HepG2 (cell line): ENCODE data around the gene NUTM2D. TPM values are rescaled to one million over a fixed set of nuclear protein-coding genes. Genes with fewer than 3 reads are reported as not detected.
"Not testable (repeated sequence)": the region's sequence is repeated elsewhere in the genome, so short reads cannot be mapped to it uniquely, and the experiment has no call there.

Experiments used
- ATAC-seq: fragments of 200-7000 bp; cut with Tn5 transposase; 3 replicates; pipeline ENCODE4 v1.9.1; 2020; ENCODE audit warnings: mild to moderate bottlenecking, moderate library complexity
- Bru-seq: library from RNA; stranded (reverse); fragments of 400-500 nt; gene quantifications from one replicate; lab custom pipeline; 2021; lab: Mats Ljungman, UMichigan
- BruChase-seq, 2 experiments: library from RNA; stranded (reverse); fragments of 400-500 nt; gene quantifications; one replicate each; lab custom pipeline; 2021; lab: Mats Ljungman, UMichigan
- BruUV-seq: library from RNA; stranded (reverse); fragments of 400-500 nt; replicated peaks from 2 replicates; lab custom pipeline; 2021; lab: Mats Ljungman, UMichigan
- CTCF ChIA-PET: fragments of 300-600 bp; formaldehyde crosslinking; extraction: SDS; loops from one replicate; lab custom pipeline; 2021; ENCODE audit warnings: low total read pairs, inconsistent platforms, low intra/inter-chr PET ratio; lab: Yijun Ruan, JAX
- POLR2A ChIA-PET: fragments of 350-600 bp; sonication (Branson Sonifier 250); formaldehyde crosslinking; loops from one replicate; lab custom pipeline; 2020; ENCODE audit warnings: antibody characterized with exemption, inconsistent platforms; lab: Yijun Ruan, JAX
- DNase-seq: peaks from one replicate; pipeline ENCODE4 v3.0.0-alpha.2; 2015; ENCODE audit warnings: low spot score
- FAIRE-seq: peaks from 3 replicates; lab custom pipeline; 2011; peaks lifted over from hg19 to GRCh38; lab: Jason Lieb, UNC
- H2AFZ ChIP-seq: one replicate; pipeline ENCODE4 v1.6.1; 2011; ENCODE audit warnings: low read length, inconsistent platforms
- H3K27ac ChIP-seq: fragments of 300-600 bp; 3 replicates; pipeline ENCODE4 v1.8.0; 2011; ENCODE audit warnings: mixed run types, mild to moderate bottlenecking, mixed read lengths, low read length, inconsistent platforms; ENCODE audit not compliant: insufficient read depth; ENCODE audit errors: extremely low read length
- H3K27me3 ChIP-seq, 2 experiments: fragments of 200-600 bp in 1 of 2; 2 replicates in 1 of 2; 3 replicates in 1 of 2; pipeline versions ENCODE4 v1.6.0 to v1.8.0; 2011; ENCODE audit warnings: low read length in 2 of 2, mild to moderate bottlenecking in 2 of 2, moderate library complexity in 2 of 2, inconsistent platforms in 1 of 2; ENCODE audit not compliant: insufficient read depth in 2 of 2, control insufficient read depth in 1 of 2
- H3K36me3 ChIP-seq, 2 experiments: fragments of 200-600 bp in 1 of 2; replicated peaks in 1 of 2; 2 replicates in 1 of 2; 3 replicates in 1 of 2; pipeline versions ENCODE4 v1.5.1 to v1.8.0; 2011; ENCODE audit warnings: low read length in 2 of 2, inconsistent platforms in 1 of 2; ENCODE audit not compliant: insufficient read depth in 2 of 2, control insufficient read depth in 1 of 2
- H3K4me1 ChIP-seq: 2 replicates; pipeline ENCODE4 v1.5.1; 2012; ENCODE audit warnings: low read length, inconsistent platforms; ENCODE audit not compliant: insufficient read depth
- H3K4me2 ChIP-seq: 2 replicates; pipeline ENCODE4 v1.6.0; 2011; ENCODE audit warnings: low read depth, low read length, inconsistent platforms
- H3K4me3 ChIP-seq, 3 experiments: fragments of 200-600 bp in 1 of 3; sonication (generic), shearing (Covaris generic) in 1 of 3; replicated peaks in 1 of 3; 2 replicates each; pipeline ENCODE4 v1.5.1; 2011 to 2016; ENCODE audit warnings: low read length in 3 of 3, inconsistent platforms in 2 of 3, low read depth in 2 of 3, mild to moderate bottlenecking in 2 of 3, control low read depth in 1 of 3, mixed read lengths in 1 of 3; ENCODE audit not compliant: insufficient read depth in 1 of 3
- H3K79me2 ChIP-seq: one replicate; pipeline ENCODE4 v1.6.1; 2011; ENCODE audit warnings: low read length, inconsistent platforms; ENCODE audit not compliant: insufficient read depth
- H3K9ac ChIP-seq: 2 replicates; pipeline ENCODE4 v1.6.0; 2011; ENCODE audit warnings: mild to moderate bottlenecking, low read depth, low read length, inconsistent platforms; ENCODE audit not compliant: insufficient read depth
- H3K9me3 ChIP-seq: 2 replicates; pipeline ENCODE4 v1.5.1; 2012; ENCODE audit warnings: mild to moderate bottlenecking, low read length
- H4K20me1 ChIP-seq: 2 replicates; pipeline ENCODE4 v1.6.0; 2011; ENCODE audit warnings: inconsistent platforms, mild to moderate bottlenecking, low read length, moderate library complexity; ENCODE audit not compliant: insufficient read depth
- WGBS: methylation state at CpG from one replicate; pipeline ENCODE4 v1.1.6; 2017; ENCODE audit warnings: low lambda C conversion rate; 5-methylcytosine and 5-hydroxymethylcytosine counted together
- in situ Hi-C: cut with HindIII; loops from 2 replicates; pipeline ENCODE4 v1.10.0; 2017; ENCODE audit warnings: low pct_unique_long_range_greater_than_20kb; ENCODE audit not compliant: extremely low pct_ligation_motif_present
- intact Hi-C: fragments of 100-400 bp; cut with micrococcal nuclease; formaldehyde crosslinking; loops from one replicate; pipeline ENCODE4 v1.10.0; 2022; ENCODE audit not compliant: unreplicated experiment
- long read RNA-seq, 2 experiments: library from RNA in 1 of 2; library from polyadenylated mRNA in 1 of 2; stranded (forward) in 1 of 2; unstranded in 1 of 2; transcript quantifications; one replicate each; pipeline ENCODE4 v2.0.0, GENCODE V29; 2019 to 2022
- polyA minus RNA-seq, 3 experiments: library from RNA; depleted of rRNA, polyadenylated mRNA; stranded (reverse); fragments of >200 nt; gene quantifications; 2 replicates each; pipeline ENCODE4 v1.2.3, GENCODE V29; 2011; ENCODE audit warnings: low replicate concordance in 1 of 3
- polyA plus RNA-seq, 8 experiments: library from polyadenylated mRNA; depleted of rRNA in 3 of 8; stranded (reverse) in 7 of 8; unstranded in 1 of 8; fragments of >200 nt; fragmentation: Illumina TruSeq in 4 of 8; extraction: Trizol in 4 of 8; gene quantifications; 2 replicates each; pipeline versions ENCODE4 v1.2.1 to v1.2.3, GENCODE V29; 2011 to 2016; ENCODE audit warnings: low read depth in 4 of 8, missing spikeins in 1 of 8, mixed read lengths in 1 of 8; ENCODE audit not compliant: insufficient read depth in 1 of 8
- total RNA-seq, 5 experiments: library from RNA; depleted of rRNA; stranded (reverse); fragments of >200 nt; fragmentation: Illumina TruSeq; extraction: Trizol; gene quantifications; 2 replicates each; pipeline ENCODE4 v1.2.3, GENCODE V29; 2016; ENCODE audit warnings: low read depth in 1 of 5

NUTM2D gene, protein sequence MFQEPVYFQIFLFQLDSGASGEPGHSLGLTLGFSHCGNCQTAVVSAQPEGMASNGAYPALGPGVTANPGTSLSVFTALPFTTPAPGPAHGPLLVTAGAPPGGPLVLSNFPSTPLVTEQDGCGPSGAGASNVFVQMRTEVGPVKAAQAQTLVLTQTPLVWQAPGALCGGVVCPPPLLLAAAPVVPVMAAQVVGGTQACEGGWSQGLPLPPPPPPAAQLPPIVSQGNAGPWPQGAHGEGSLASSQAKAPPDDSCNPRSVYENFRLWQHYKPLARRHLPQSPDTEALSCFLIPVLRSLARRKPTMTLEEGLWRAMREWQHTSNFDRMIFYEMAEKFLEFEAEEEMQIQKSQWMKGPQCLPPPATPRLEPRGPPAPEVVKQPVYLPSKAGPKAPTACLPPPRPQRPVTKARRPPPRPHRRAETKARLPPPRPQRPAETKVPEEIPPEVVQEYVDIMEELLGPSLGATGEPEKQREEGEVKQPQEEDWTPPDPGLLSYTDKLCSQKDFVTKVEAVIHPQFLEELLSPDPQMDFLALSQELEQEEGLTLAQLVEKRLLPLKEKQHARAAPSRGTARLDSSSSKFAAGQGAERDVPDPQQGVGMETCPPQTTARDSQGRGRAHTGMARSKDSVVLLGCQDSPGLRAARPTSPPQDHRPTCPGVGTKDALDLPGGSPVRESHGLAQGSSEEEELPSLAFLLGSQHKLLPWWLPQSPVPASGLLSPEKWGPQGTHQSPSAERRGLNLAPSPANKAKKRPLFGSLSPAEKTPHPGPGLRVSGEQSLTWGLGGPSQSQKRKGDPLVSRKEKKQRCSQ
- 3.0 and 3.3 TPM in 2 replicates for total RNA-seq (2016; rRNA removed; fragmentation: Illumina TruSeq; extraction: Trizol)
- 0.61 and 1.2 TPM in 2 replicates for total RNA-seq (2016; cell fraction: cytosol; rRNA removed; fragmentation: Illumina TruSeq; extraction: Trizol; ENCODE audit: low read depth)
- total RNA-seq (2016; cell fraction: insoluble cytoplasmic fraction; rRNA removed; fragmentation: Illumina TruSeq; extraction: Trizol), result 2.3 and 3.4 TPM in 2 replicates
- 1.7 and 2.3 TPM in 2 replicates for total RNA-seq (2016; cell fraction: membrane; rRNA removed; fragmentation: Illumina TruSeq; extraction: Trizol)
- total RNA-seq (2016; cell fraction: nucleus; rRNA removed; fragmentation: Illumina TruSeq; extraction: Trizol), result 2.1 and 3.5 TPM in 2 replicates
- polyA plus RNA-seq (2011; rRNA removed), result 2.1 and 3.4 TPM in 2 replicates
- 2.0 and 2.2 TPM in 2 replicates for polyA plus RNA-seq (2011; cell fraction: cytosol; rRNA removed)
- 4.2 and 4.8 TPM in 2 replicates for polyA plus RNA-seq (2011; cell fraction: nucleus; rRNA removed)
- 2.7 and 2.8 TPM in 2 replicates for polyA plus RNA-seq (2012)
- 0.49 and 0.77 TPM in 2 replicates for polyA plus RNA-seq (2016; cell fraction: cytosol; fragmentation: Illumina TruSeq; extraction: Trizol; ENCODE audit: low read depth)
- polyA plus RNA-seq (2016; cell fraction: insoluble cytoplasmic fraction; fragmentation: Illumina TruSeq; extraction: Trizol; ENCODE audit: low read depth), result 3.6 and 3.8 TPM in 2 replicates
- polyA plus RNA-seq (2016; cell fraction: membrane; fragmentation: Illumina TruSeq; extraction: Trizol; ENCODE audit: low read depth), result 1.2 and 1.8 TPM in 2 replicates
- polyA plus RNA-seq (2016; cell fraction: nucleus; fragmentation: Illumina TruSeq; extraction: Trizol; ENCODE audit: insufficient read depth, low read depth), result 5.5 and 6.0 TPM in 2 replicates
- 2.1 and 3.9 TPM in 2 replicates for polyA minus RNA-seq (2011; rRNA and poly(A)+ RNA removed; ENCODE audit: low replicate concordance)
- 1.2 and 1.3 TPM in 2 replicates for polyA minus RNA-seq (2011; cell fraction: cytosol; rRNA and poly(A)+ RNA removed)
- 4.2 and 5.0 TPM in 2 replicates for polyA minus RNA-seq (2011; cell fraction: nucleus; rRNA and poly(A)+ RNA removed)
- percentile 36 among the genes with signal in this experiment for Bru-seq, nascent RNA
- percentile 59 among the genes with signal in this experiment for BruChase-seq, experiment 1, labeled RNA remaining after a 6-hour chase
- percentile 48 among the genes with signal in this experiment for BruChase-seq, experiment 2, labeled RNA remaining after a 2-hour chase
- long read RNA-seq, experiment 1, result 0 reads
- long read RNA-seq, experiment 2, partial matches to known transcripts, result 0 of 2 reads
- long read RNA-seq, experiment 2, other reads (novel, unspliced or antisense), result 2 of 2 reads

DNA sequence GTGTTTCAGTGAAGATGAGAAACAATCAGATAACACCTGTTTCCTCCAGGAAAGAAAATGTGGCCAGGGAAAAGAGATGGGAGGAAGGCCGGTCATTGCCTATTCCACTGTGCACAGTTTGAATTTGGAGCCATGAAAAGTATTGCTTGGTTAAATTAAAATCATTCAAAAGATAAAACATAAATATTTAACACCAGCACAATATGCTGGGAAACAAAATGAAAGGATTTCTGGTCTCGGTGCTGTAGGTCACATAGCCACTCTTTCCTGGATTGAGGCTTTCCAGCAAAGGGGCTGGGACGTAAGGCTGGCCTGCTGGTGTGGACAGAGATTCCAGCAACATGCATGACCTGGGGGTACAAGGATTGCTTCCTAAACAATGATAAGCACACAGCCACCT, at the start of gene NUTM2D:
TSS of gene NUTM2D (plus strand) at position 301 of the 400 bp plus-strand sequence. CDS start 522 bp downstream, outside the sequence.
- H3K4me1 ChIP-seq, CTCF ChIA-PET: not testable (repeated sequence)
- no CpG with 5 or more reads among the region's 3 CpGs for WGBS

DNA sequence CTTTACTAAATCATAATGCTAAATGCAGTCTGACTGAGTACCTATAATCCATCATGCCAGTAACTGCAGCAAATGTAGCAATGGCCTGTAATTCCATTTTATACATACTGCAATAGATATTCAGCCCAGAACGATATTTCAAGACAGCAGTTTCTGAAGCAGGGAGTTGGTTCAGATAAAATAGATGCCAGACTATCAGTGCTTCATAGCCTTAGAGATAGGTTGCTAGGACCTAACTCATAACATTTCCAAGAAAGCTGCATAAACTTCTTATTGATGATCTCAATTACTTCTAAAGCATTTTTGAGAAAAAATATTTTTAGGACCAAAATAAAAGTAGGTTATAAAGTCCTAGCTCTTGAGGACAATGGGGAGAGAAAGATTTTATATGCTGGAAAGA, 48.8 kb upstream of the NUTM2D start:
- H2AFZ ChIP-seq, intact Hi-C loops, H3K36me3 ChIP-seq, POLR2A ChIA-PET, CTCF ChIA-PET, H4K20me1 ChIP-seq, BruUV-seq, H3K4me1 ChIP-seq, H3K27ac ChIP-seq, DNase-seq, H3K27me3 ChIP-seq, H3K9ac ChIP-seq, H3K79me2 ChIP-seq, FAIRE-seq, H3K9me3 ChIP-seq, H3K4me3 ChIP-seq, H3K4me2 ChIP-seq, in situ Hi-C loops, ATAC-seq: not testable (repeated sequence)
- 92% methylated on average over 1 of the region's 1 CpG for WGBS

More for the DNA sequence above, at the start of gene NUTM2D:
- DNase-seq, BruUV-seq, H3K9ac ChIP-seq, H3K27ac ChIP-seq, H3K36me3 ChIP-seq, H4K20me1 ChIP-seq, ATAC-seq, H3K9me3 ChIP-seq, H3K4me2 ChIP-seq, in situ Hi-C loops, H2AFZ ChIP-seq, H3K79me2 ChIP-seq, POLR2A ChIA-PET, FAIRE-seq, intact Hi-C loops, H3K27me3 ChIP-seq, H3K4me3 ChIP-seq: not testable (repeated sequence)

DNA sequence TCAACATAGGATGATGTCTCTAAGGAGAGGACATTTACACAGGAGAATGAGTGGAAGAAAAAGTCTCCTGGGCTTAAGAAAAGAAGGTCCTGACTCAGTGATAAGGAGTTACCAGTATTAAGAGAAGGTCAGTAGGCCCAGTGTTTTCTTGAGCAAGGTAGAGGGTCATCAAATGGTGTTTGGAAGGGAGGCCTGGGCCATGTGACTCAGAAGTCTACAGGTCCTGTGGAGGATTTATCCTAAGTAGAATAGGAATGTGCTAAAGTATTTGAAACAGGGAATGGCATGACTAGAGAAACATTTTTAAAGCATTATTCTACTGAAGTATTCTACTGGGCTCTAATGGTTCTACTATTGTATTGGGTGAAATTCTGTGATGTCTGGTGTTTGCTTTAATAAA, 47.9 kb upstream of the NUTM2D start:
- ATAC-seq, H3K79me2 ChIP-seq, BruUV-seq, H3K4me2 ChIP-seq, intact Hi-C loops, H3K9me3 ChIP-seq, POLR2A ChIA-PET, DNase-seq, CTCF ChIA-PET, H3K4me3 ChIP-seq, H3K4me1 ChIP-seq, H2AFZ ChIP-seq, H3K27ac ChIP-seq, in situ Hi-C loops, H3K9ac ChIP-seq, H3K36me3 ChIP-seq, H4K20me1 ChIP-seq, H3K27me3 ChIP-seq, FAIRE-seq: not testable (repeated sequence)
